Pancreas (tissue), 10 donors: ENCODE results near the gene ADRA1B. TPM values are rescaled to one million over a fixed set of nuclear protein-coding genes. Genes with fewer than 3 reads are reported as not detected.

Source experiments
- ATAC-seq, 4 donors: fragments of 200-7000 bp; cut with Tn5 transposase; one replicate each; pipeline versions ENCODE4 v1.8.0 to v1.9.1; 2020; ENCODE audit warnings: mild to moderate bottlenecking in 4 of 4, moderate library complexity in 4 of 4
- DNase-seq, 6 donors: peaks; one replicate each; pipeline ENCODE4 v3.0.0-alpha.2; 2020
- FAIRE-seq: peaks from 2 replicates; lab custom pipeline; 2012; peaks lifted over from hg19 to GRCh38; lab: Jason Lieb, UNC
- H3K27ac ChIP-seq, 4 donors: fragments of 200-600 bp; sonication (generic); 1 replicate in 3 of 4; 2 replicates in 1 of 4; pipeline versions ENCODE4 v1.5.0 to v1.8.0; 2020
- H3K27me3 ChIP-seq, 4 donors: fragments of 200-600 bp; one replicate each; pipeline ENCODE4 v1.8.0; 2021
- H3K36me3 ChIP-seq, 3 donors: fragments of 200-600 bp; sonication (generic) in 1 of 3; one replicate each; pipeline versions ENCODE4 v1.5.0 to v1.8.0; 2020 to 2021
- H3K4me1 ChIP-seq, 3 donors: fragments of 200-600 bp; one replicate each; pipeline ENCODE4 v1.8.0; 2021
- H3K4me3 ChIP-seq, 4 donors: fragments of 200-600 bp; sonication (generic) in 2 of 4; one replicate each; pipeline versions ENCODE4 v1.5.0 to v1.8.0; 2020 to 2021
- H3K9me3 ChIP-seq, 4 donors: fragments of 200-600 bp; one replicate each; pipeline ENCODE4 v1.8.0; 2021
- CTCF ChIP-seq, 4 donors: fragments of 200-600 bp; sonication (generic) in 3 of 4; IDR thresholded peaks; one replicate each; pipeline versions ENCODE4 v1.5.0 to v1.8.0; 2021; ENCODE audit warnings: antibody characterized with exemption in 4 of 4
- WGBS, 2 donors: extraction: QIAGEN DNeasy Blood & Tissue Kit; methylation state at CpG; one replicate each; pipeline ENCODE4 v1.1.7; 2013; 5-methylcytosine and 5-hydroxymethylcytosine counted together
- intact Hi-C, 3 donors: fragments of 100-400 bp; cut with DNase I; formaldehyde crosslinking; loops; one replicate each; pipeline versions ENCODE4 v1.11.1 to v1.14.2; 2022
- polyA plus RNA-seq, 2 donors: library from polyadenylated mRNA; stranded (reverse); fragments of 200-250 nt; gene quantifications; one replicate each; pipeline ENCODE4 v1.2.3, GENCODE V29; 2013
- total RNA-seq, 6 donors: library from RNA; stranded (reverse); fragmentation: NEBNext Ultra II Directional in 4 of 6; extraction: Animal tissue kit (Norgen Biotek cat#: 25700) in 4 of 6; gene quantifications; one replicate each; pipeline versions ENCODE4 v1.2.1 to v1.2.4, GENCODE V29; 2021 to 2023
- donor health status: healthy with polysubstance abuse.
- donor health status: DM: no; HTN: no; CAD: no; lungs with moderate emphysema.
- donor health status: DM: no; HTN: no; CAD: no.
- donor health status: control.
- donor health status: control.
- donor health status: Bipolar disorder and iron deficiency.
- donor health status: DM: yes; HTN: yes; CAD: no.
- donor health status: DM: no; HTN: no; CAD: no.
- donor health status: DM: no; HTN: no; CAD: no.
- donor health status: DM: yes; HTN: yes; CAD: no.

Gene ADRA1B
- total and polyA plus RNA-seq, 8 donors: 0.11 to 0.49 (median 0.17) TPM

- no peaks in the 10 kb centered on the region for H3K9me3 ChIP-seq
- DNase-seq: no peak
- no peaks in the 10 kb centered on the region for H3K27me3 ChIP-seq
- WGBS, 2 donors: 66 to 74% methylated on average over 4 of the region's 4 CpGs
- no peak overlapping the region for H3K4me3 ChIP-seq
- no peak for TF ChIP-seq CTCF (IDR thresholded peaks at IDR 0.05)
- H3K4me1 ChIP-seq: no peaks in the 10 kb centered on the region
- H3K36me3 ChIP-seq: no peaks in the 10 kb centered on the region
- ATAC-seq: no peak
- FAIRE-seq: no peak
- intact Hi-C loops: no loop called here
- no peak overlapping the region for H3K27ac ChIP-seq
Measured at GRCh38 chr5:159899067-159900049, 16.9 kb upstream of the ADRA1B start.

- no peaks in the 10 kb centered on the region for H3K4me1 ChIP-seq
- FAIRE-seq: no peak
- no peak overlapping the region for H3K4me3 ChIP-seq
Measured at GRCh38 chr5:159901308-159901707, 15.0 kb upstream of the ADRA1B start.

GRCh38 chr5:159901772-159902171 lies 14.5 kb upstream of the ADRA1B start:
- DNase-seq (no peak), FAIRE-seq (no peak), ATAC-seq (no peak)
- no peak overlapping the region for H3K4me3 ChIP-seq
- no peaks in the 10 kb centered on the region for H3K27me3 ChIP-seq
- no peaks in the 10 kb centered on the region for H3K36me3 ChIP-seq
- no peak for TF ChIP-seq CTCF (IDR thresholded peaks at IDR 0.05)
- no peaks in the 10 kb centered on the region for H3K4me1 ChIP-seq
- no peaks in the 10 kb centered on the region for H3K9me3 ChIP-seq
- no peak overlapping the region for H3K27ac ChIP-seq
- intact Hi-C loops: no loop called here

More at GRCh38 chr5:159901308-159901707, 15.0 kb upstream of the ADRA1B start:
- DNase-seq (no peak), ATAC-seq (no peak)
- H3K36me3 ChIP-seq: no peaks in the 10 kb centered on the region
- TF ChIP-seq CTCF (IDR thresholded peaks at IDR 0.05): no peak
- no peaks in the 10 kb centered on the region for H3K9me3 ChIP-seq
- no peaks in the 10 kb centered on the region for H3K27me3 ChIP-seq
- WGBS, 2 donors: 23 to 56% methylated on average over 1 of the region's 1 CpG
- no peak overlapping the region for H3K27ac ChIP-seq
- intact Hi-C loops: no loop called here

- no peak for FAIRE-seq
- no peak for DNase-seq
- Histone ChIP-seq H3K4me3 (no peak overlapping the region), H3K27me3 (no peaks in the 10 kb centered on the region), H3K4me1 (no peaks in the 10 kb centered on the region), H3K27ac (no peak overlapping the region), H3K9me3 (no peaks in the 10 kb centered on the region), H3K36me3 (no peaks in the 10 kb centered on the region)
- TF ChIP-seq CTCF (IDR thresholded peaks at IDR 0.05): no peak
- intact Hi-C loops: no loop called here
- ATAC-seq: no peak
- WGBS, 2 donors: 65 to 75% methylated on average over 8 of the region's 8 CpGs
Measured at GRCh38 chr5:159902444-159903121, 13.7 kb upstream of the ADRA1B start.
